ENCODE data around the gene VCP.

VCP gene

DNA sequence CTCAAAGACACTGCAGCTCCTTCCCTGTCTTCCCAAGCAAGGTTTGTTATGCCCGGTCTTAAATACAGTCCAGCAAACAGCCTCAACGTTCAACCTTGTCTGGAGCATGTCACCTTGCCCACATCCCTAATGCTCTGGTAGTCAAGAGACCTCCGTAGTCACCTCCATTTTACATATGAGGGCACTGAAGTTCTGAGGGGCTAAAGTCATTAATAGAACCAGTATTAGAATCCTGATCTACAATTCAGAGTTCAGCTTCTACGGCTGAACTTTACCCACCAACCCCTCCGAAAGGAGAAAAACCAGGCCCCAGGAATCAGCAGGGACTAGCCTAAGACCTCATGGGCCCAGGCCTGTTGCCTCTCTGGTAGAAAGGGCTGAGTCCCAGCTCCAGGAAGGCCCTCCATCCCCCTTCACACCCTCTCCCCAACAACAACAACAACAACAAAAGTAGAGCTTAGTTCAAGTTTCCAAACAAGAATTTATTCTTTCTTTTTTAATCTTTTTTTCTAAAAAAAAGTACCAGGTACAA lies 31.3 kb upstream of the VCP start:
- no peak for DNase-seq (ENCODE audit: low spot score)

- DNase-seq (ENCODE audit: low spot score): peak; percentile 96
Observed at GRCh38 chr9:35102769-35103659, 30.6 kb upstream of the VCP start, which contains the start of gene STOML2. Gene STOML2 (minus strand): TSS chr9:35103131. CDS start chr9:35103094, 37 bp downstream.

DNA sequence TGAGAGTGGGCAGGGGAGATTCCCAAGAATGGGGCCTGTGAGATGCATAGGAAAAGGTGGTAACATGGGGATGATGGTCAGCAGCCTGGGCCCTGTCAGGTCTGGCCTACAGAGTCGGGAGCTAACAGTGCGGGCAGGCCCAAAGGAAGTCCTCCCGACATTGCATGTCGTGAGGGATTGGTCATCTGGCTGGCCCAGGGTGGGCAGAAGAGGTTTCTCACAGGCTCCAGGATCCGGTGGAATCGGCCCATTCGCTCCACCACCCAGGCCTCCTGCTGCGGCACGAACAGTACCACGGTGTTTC lies 30.0 kb upstream of the VCP start:
- DNase-seq (ENCODE audit: low spot score): no peak

DNA sequence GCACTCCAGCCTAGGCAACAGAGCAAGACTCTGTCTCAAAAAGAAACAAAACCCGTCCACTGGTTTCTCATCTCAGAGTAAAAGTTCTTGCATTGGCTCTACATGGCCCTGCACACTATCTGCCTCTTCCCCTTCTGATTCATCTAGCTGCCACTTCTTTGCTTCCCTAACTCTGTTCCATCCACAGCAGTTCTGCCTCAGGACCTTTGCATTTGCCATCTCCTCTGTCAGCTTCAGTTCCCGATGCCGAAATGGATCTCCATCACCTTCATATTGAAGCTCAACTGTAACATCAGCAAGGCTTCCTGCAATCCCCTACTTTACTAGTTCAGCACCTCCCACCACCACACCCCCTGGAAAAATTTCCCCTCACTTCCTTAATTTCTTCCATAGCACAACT lies 25.1 kb upstream of the VCP start:
- no peak for DNase-seq (ENCODE audit: low spot score)

DNA sequence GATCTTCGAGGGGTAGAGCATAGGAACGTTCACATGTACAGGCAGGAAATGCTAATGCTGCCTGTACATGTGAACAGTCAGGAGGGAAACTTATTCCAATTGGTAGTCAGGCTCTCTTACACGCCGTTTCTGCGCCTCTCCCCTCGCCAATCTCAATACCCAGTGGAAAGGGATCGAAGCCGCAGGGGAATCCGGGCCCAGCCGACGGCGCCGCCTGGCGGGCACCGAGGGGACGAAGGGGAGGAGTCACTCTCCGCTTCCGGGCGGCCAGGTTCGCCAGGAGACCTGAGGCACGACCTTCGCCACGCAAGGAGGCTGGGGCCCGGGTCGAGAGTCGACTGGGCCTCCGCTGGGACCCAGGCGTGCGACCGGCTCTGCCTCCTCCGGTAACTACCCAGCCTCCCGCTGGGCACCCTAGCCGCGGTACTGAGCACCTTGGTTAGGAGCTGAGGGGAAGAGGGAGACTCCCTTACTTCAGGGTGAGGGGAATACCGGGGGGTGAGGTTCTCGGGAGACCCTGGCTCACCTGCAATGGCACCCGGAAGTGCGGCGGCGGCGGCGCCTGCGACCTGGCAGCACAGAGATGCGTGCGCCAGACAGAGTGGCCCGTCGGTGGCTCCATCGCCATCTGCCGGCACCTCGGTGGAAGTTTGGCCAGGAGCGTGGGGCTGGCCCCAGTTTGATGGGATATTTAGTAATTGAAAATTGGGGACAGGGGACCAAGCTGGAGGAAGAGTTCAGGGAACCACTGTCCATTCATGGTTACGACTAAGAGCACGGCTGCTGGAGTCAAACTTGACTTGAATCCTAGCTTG lies 23.8 kb upstream of the VCP start, which contains the start of gene PIGO:
Gene PIGO (minus strand): TSS at position 557 of the 815 bp plus-strand sequence. CDS start 1,026 bp downstream, outside the sequence.
- peak; percentile 93 for DNase-seq (ENCODE audit: low spot score)

- DNase-seq (ENCODE audit: low spot score): no peak
Observed at GRCh38 chr9:35091536-35091935, 19.1 kb upstream of the VCP start.

- DNase-seq (ENCODE audit: low spot score): no peak
Observed at GRCh38 chr9:35089434-35089833, 17.0 kb upstream of the VCP start.

GRCh38 chr9:35085078-35085477 lies 12.7 kb upstream of the VCP start:
- no peak for DNase-seq (ENCODE audit: low spot score)

DNA sequence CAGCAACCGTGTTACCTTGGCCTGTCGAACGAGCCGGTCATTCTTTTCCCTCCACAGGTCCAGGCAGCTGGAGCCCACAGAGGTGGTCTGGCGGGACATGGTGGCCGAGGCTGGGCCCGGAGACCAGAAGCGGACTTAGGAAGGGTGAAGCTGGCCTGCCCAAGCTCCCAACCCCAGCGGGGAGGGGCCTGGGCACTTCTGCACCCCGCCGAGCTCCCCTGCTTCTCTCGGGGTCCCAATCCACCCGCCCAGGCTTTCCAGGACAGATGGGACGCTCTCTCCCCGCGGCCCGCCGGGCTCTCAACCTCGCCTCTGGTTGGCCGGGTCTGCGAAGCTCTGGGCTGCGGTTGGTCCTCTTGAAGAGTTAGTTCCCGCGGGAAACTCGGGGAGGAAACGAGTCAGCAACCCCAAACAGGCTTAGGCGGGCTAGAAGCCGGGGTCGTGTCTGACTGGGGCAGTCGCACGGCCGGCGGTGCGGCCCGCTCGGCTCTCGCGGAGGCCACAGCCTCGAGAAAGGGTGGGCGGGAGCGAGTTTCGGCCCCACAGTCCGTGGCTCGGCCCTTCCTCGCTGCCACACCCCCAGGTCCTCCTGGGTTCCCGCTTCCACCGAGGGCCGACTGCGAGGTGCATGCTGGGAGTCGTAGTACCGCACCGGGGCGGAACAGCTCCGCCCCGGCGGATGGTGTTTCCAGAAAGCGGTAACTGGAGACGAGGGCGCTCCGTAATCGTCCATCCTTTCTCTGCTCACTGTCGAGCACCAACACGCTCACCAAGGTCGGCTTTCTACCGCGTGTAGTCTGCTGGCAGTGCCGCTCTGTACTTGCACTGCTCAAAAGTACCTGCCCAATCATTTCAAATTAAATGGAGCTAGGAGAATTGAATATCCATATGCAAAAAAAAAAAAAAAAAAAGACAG lies 7.3 kb upstream of the VCP start, which contains the start of gene FANCG:
Gene FANCG (minus strand): TSS at position 517 of the 916 bp plus-strand sequence. CDS start 418 bp downstream, at position 99.
- DNase-seq (ENCODE audit: low spot score): peak; percentile 89

DNA sequence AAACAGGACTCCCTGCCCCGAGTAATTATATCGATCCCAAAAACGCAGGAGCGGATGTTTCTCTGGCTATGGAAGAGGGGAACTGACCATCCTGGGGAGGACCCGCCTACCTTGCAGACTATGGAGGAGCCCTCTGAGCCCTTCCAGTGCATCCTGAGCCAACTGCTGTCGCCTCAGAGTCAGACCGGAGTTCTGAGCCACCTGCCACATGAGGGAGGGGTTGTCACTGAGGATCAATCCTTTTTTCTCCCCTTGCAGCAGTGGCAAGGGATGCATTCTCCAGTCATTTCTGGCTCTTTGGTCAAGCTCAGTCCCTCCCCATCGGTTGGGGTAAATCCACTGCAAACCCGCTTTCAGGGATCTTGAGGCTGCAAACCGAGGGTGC lies 6.6 kb upstream of the VCP start:
- DNase-seq (ENCODE audit: low spot score): no peak

- DNase-seq (ENCODE audit: low spot score): no peak
Observed at GRCh38 chr9:35078066-35078465, 5.6 kb upstream of the VCP start.

- DNase-seq (ENCODE audit: low spot score): no peak
Observed at GRCh38 chr9:35076848-35077247, 4.4 kb upstream of the VCP start.

DNA sequence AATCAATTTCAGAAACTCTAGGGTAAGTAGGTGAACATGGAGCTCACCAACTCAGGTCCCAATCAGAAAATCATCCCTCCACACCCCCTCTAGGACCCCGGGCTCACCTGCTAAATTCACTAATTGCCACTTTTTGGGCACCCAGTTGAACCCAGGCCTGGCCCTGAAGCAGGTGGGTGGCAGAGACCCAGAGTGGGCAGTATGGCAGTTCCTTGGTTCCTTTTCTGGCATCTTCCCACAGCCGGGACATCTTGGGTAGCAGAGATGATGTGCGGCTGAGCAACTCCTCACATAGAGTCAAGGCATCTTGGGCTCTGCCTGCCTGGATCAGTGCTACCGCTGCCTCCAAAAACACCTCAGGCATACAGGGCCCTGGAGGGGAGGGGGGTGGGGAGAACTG lies 2.9 kb upstream of the VCP start:
- DNase-seq (ENCODE audit: low spot score): no peak

DNA sequence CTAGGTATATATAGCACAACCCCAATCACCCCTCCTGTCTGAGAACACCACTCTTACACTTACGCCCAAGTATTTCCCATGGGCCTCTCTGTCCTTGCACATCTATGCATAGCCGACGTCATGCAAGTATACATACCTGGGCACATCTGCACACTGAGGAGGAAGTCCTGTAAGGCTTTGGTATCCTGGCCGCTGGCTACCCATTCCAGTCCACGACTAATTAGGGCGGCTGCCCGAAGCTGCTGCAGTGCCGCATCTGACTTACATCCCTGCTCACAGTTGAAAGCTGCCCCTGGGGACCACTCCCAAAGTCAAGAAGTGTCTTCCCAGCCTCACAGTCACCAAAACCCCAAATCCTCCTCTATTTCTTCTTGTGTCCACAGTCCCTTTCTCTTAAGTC lies 2.4 kb upstream of the VCP start:
- DNase-seq (ENCODE audit: low spot score): no peak

DNA sequence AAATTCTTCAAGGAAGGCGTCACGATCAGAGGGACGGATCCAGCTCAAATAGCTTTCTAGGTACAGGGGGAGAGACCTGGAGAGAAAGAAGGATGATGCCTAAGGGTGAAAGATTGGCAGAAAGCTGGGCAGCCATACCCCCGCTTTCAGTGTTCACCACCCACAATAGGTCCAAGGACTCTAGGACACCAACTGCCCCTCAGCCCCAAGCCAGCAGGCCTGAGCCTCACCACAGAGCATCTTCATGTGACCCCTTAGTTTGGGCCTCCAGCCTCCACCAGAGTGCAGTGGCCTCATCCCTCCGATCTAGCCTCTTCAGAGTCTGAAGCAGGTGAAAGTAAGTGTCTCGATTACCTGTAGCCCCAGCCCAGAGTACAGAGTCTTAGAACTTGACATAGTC lies 1.7 kb upstream of the VCP start:
- DNase-seq (ENCODE audit: low spot score): no peak

DNA sequence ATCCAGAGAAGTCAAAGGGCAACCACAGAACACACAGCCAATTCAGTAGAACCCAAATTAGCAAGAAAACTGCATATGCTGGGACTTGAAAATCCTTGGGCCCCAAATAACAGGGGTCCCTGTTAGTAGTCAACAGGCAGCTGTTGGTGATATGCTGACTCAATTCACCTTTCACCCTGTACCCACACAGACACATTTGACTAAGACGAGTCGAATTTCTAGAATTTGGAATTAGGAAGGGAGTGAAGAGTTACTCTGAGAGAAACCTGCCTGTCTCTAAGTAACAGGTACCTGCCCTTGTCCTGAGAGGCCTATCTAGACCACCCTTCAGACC lies 821 bp upstream of the VCP start:
- no peak for DNase-seq (ENCODE audit: low spot score)

DNA sequence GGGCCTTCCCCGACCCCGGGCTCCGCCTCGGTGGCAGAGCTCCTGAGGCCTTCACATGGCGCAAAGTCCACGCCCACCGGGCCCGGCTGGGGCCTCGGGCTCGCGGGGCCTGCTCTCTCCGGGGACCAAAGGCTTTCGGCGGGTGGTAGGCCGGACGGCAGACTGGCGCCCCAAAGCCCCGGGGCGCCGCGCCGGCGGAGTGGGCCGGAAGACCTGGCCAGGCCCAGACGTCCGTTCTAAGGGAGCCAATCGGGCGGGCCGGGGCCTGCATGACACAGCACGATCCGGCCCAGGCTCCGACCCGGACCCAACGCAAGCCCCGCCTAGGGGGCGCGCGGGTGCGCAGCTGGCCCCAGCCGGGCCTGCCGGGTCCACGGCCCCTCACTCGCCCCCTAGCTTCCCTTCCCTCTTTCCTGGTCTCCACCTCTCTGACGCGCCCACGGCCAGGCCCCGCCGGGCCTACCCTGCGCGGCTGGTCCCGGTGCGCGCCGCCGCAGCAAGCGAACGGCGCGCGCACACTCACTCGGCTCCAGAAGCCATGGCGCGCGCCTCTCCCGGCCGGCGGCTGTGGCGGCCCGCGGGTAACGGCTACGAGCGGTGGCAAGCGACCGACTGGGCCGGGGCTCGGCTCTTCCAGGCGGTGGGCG lies 488 bp downstream of the VCP start:
- DNase-seq (ENCODE audit: low spot score): peak; percentile 73

- DNase-seq (ENCODE audit: low spot score): no peak
Observed at GRCh38 chr9:35070823-35071813, 1.3 kb downstream of the VCP start.

- no peak for DNase-seq (ENCODE audit: low spot score)
Observed at GRCh38 chr9:35069020-35069419, 3.4 kb downstream of the VCP start.

DNA sequence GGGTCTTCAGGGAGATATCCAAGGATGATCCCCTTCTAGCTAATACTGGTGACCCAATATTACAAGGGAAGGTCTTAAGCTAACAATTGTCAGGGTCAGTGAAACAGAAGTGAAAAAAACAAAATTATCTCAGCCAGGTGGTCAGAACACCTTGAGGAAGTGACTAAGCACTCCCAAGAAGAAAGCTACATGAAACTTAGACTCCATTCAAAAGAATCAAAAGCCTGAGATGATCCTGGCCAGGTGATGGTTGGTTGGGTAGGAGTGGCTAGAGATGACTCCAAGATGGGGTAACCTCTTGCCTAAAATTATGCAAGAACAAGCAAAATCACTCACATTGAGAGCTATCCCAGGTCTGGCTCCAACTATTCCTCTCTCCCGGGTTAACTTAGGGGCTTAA lies 5.4 kb downstream of the VCP start:
- no peak for DNase-seq (ENCODE audit: low spot score)
